Activated CD4-positive, alpha-beta T cell treated with anti-CD3 and anti-CD28 coated beads for 36 hours (primary cell): ENCODE measurements around the gene OR10D3. TPM values are rescaled to one million over a fixed set of nuclear protein-coding genes. Genes with fewer than 3 reads are reported as not detected.
A peak's percentile ranks its signal among the peaks of the same experiment; 100 is the strongest.

ENCODE experiments used
- ATAC-seq: fragments of 200-7000 bp; cut with Tn5 transposase; one replicate; pipeline ENCODE4 v1.10.0; 2021; ENCODE audit warnings: mild to moderate bottlenecking, moderate library complexity
- CTCF ChIA-PET: fragments of 350-600 bp; sonication (Branson Sonifier 250); formaldehyde crosslinking; loops from one replicate; lab custom pipeline; 2021; ENCODE audit warnings: antibody characterized with exemption; lab: Charles Lee
- POLR2A ChIA-PET: fragments of 350-600 bp; sonication (Branson Sonifier 250); formaldehyde crosslinking; loops from one replicate; lab custom pipeline; 2021; ENCODE audit warnings: antibody characterized with exemption, inconsistent platforms; lab: Charles Lee
- DNase-seq: peaks from one replicate; pipeline ENCODE4 v3.0.0-alpha.2; 2020
- H3K27ac Mint-ChIP-seq: one replicate; pipeline ENCODE4 v1.8.0; 2021; ENCODE audit warnings: mixed read lengths
- H3K27me3 Mint-ChIP-seq: one replicate; pipeline ENCODE4 v1.8.0; 2021; ENCODE audit warnings: mixed read lengths
- H3K36me3 Mint-ChIP-seq: one replicate; pipeline ENCODE4 v1.8.0; 2021; ENCODE audit warnings: low read depth, mixed read lengths
- H3K4me1 Mint-ChIP-seq: one replicate; pipeline ENCODE4 v1.8.0; 2021; ENCODE audit warnings: mixed read lengths
- H3K4me3 Mint-ChIP-seq: one replicate; pipeline ENCODE4 v1.8.0; 2021; ENCODE audit warnings: mild to moderate bottlenecking, moderate library complexity, mixed read lengths
- H3K9me3 Mint-ChIP-seq: one replicate; pipeline ENCODE4 v1.8.0; 2021; ENCODE audit warnings: low read depth, mixed read lengths
- intact Hi-C, 2 experiments: fragments of 100-400 bp; cut with DNase I in 1 of 2; cut with micrococcal nuclease in 1 of 2; formaldehyde crosslinking; loops; one replicate each; pipeline versions ENCODE4 v1.14.2 to v1.15.1; 2022 to 2024; cut with DNase I, micrococcal nuclease
- total RNA-seq, 2 experiments: library from RNA; stranded (reverse); gene quantifications; one replicate each; pipeline ENCODE4 v1.2.3, GENCODE V29; 2021

The OR10D3 gene
- total RNA-seq, 2 experiments from 2014 or later = not detected

GRCh38 chr11:124172101-124172500 is 11.0 kb upstream of the OR10D3 start:
- ATAC-seq = no peak
- no peak for DNase-seq
- intact Hi-C loops = no loop called here
- Mint-ChIP-seq H3K27ac (no peak overlapping the region), H3K36me3 (no peaks in the 10 kb centered on the region), H3K9me3 (no peaks in the 10 kb centered on the region), H3K27me3 (peaks cover 6% of the 10 kb centered on the region), H3K4me1 (no peaks in the 10 kb centered on the region), H3K4me3 (no peak overlapping the region)
- ChIA-PET CTCF (interaction anchor here (0.6 to 1.3 kb wide), 2 partner anchors 16 to 100 kb away, joined by 3 to 4 read pairs; no protein-coding TSS in a partner anchor), POLR2A (no interaction called here)

GRCh38 chr11:124172599-124172998 is 10.5 kb upstream of the OR10D3 start:
- Mint-ChIP-seq H3K4me3 (no peak overlapping the region), H3K4me1 (no peaks in the 10 kb centered on the region), H3K9me3 (no peaks in the 10 kb centered on the region), H3K27me3 (peaks cover 1% of the 10 kb centered on the region), H3K27ac (no peak overlapping the region), H3K36me3 (no peaks in the 10 kb centered on the region)
- DNase-seq (no peak), ATAC-seq (no peak)
- CTCF ChIA-PET = interaction anchor here (0.7 kb wide), 1 partner anchor 31 kb away, joined by 3 read pairs; no protein-coding TSS in a partner anchor
- intact Hi-C loops = no loop called here
- POLR2A ChIA-PET = no interaction called here

GRCh38 chr11:124174001-124174583 is 9.1 kb upstream of the OR10D3 start:
- no peaks in the 10 kb centered on the region for H3K9me3 Mint-ChIP-seq
- H3K27ac Mint-ChIP-seq = no peak overlapping the region
- ChIA-PET CTCF (interaction anchor here (0.6 kb wide), 1 partner anchor 161 kb away, joined by 3 read pairs; no protein-coding TSS in a partner anchor), POLR2A (no interaction called here)
- peak; percentile 30 for ATAC-seq
- H3K36me3 Mint-ChIP-seq = no peaks in the 10 kb centered on the region
- no peaks in the 10 kb centered on the region for H3K4me1 Mint-ChIP-seq
- DNase-seq = no peak
- no peak overlapping the region for H3K4me3 Mint-ChIP-seq
- intact Hi-C loops = no loop called here
- H3K27me3 Mint-ChIP-seq = no peaks in the 10 kb centered on the region

GRCh38 chr11:124176925-124177715 is 6.0 kb upstream of the OR10D3 start:
- H3K36me3 Mint-ChIP-seq = no peaks in the 10 kb centered on the region

GRCh38 chr11:124179310-124179709 is 3.8 kb upstream of the OR10D3 start:
- no peak overlapping the region for H3K4me3 Mint-ChIP-seq
- intact Hi-C loops = no loop called here
- DNase-seq (no peak), ATAC-seq (no peak)
- peaks cover 12% of the 10 kb centered on the region for H3K27me3 Mint-ChIP-seq
- H3K9me3 Mint-ChIP-seq = no peaks in the 10 kb centered on the region
- no peaks in the 10 kb centered on the region for H3K36me3 Mint-ChIP-seq
- CTCF ChIA-PET = no interaction called here
- no peaks in the 10 kb centered on the region for H3K4me1 Mint-ChIP-seq
- H3K27ac Mint-ChIP-seq = no peak overlapping the region
- POLR2A ChIA-PET = no interaction called here

More at GRCh38 chr11:124176925-124177715, 6.0 kb upstream of the OR10D3 start:
- ChIA-PET POLR2A (no interaction called here), CTCF (interaction anchor here (1.0 kb wide), 1 partner anchor 108 kb away, joined by 3 read pairs; no protein-coding TSS in a partner anchor)
- no peak for DNase-seq
- intact Hi-C loops = no loop called here
- Mint-ChIP-seq H3K27me3 (peaks cover 4% of the 10 kb centered on the region), H3K27ac (no peak overlapping the region), H3K4me1 (no peaks in the 10 kb centered on the region), H3K9me3 (no peaks in the 10 kb centered on the region), H3K4me3 (no peak overlapping the region)
- no peak for ATAC-seq

DNA sequence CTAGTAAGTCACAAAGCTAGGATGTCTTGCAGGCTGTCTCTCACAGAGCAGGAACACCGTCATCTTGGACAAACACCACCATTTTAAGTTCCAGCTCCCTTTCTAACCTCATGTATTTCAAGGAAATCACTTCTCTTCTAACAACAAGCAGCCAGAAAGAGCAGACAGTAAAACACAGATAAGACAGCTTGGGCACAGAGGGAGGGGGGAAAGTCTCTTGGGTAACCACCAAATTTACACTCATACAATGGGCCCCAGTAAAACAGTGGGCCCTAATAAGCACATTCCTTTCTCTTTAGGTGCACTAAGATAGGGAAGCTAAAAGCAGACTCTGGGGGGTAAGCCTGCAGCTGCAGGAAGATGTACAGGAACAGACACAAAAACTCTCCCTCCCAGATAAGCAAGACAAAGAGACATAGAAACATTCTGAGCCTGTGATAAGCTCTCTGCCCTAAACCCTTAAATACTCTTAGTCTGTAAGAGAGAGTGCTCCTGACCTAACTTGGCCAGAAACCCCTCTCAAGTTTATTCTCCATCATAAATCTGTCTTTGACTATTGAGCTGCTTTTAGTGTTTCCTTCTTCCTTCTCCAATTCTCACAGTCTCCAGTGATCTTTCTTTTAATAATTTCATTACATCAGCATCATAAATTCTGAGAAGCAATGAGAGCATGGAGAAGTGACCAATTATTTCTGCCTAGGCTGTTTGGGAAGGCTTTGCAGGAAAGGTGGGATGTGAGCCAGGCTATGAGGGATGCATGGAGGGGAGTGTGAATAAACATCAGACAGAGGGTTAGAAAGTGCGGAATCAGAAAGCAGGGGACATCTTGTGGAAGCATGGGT is 7.4 kb downstream of the OR10D3 start:
- H3K36me3 Mint-ChIP-seq = no peaks in the 10 kb centered on the region
- H3K27me3 Mint-ChIP-seq = peaks cover 23% of the 10 kb centered on the region
- H3K27ac Mint-ChIP-seq = no peak overlapping the region
- no peaks in the 10 kb centered on the region for H3K4me1 Mint-ChIP-seq
- no peak for ATAC-seq
- no peak for DNase-seq
- intact Hi-C loops = no loop called here
- H3K4me3 Mint-ChIP-seq = no peak overlapping the region
- POLR2A ChIA-PET = no interaction called here
- CTCF ChIA-PET = interaction anchor here (7.7 kb wide), 1 partner anchor 120 kb away, joined by 91 read pairs; no protein-coding TSS in a partner anchor
- H3K9me3 Mint-ChIP-seq = no peaks in the 10 kb centered on the region

GRCh38 chr11:124193221-124194010 is 10.3 kb downstream of the OR10D3 start:
- H3K36me3 Mint-ChIP-seq = no peaks in the 10 kb centered on the region
- H3K9me3 Mint-ChIP-seq = no peaks in the 10 kb centered on the region
- POLR2A ChIA-PET = no interaction called here
- H3K4me3 Mint-ChIP-seq = no peak overlapping the region
- peaks cover 14% of the 10 kb centered on the region for H3K27me3 Mint-ChIP-seq
- no peaks in the 10 kb centered on the region for H3K4me1 Mint-ChIP-seq
- DNase-seq (no peak), ATAC-seq (no peak)
- no peak overlapping the region for H3K27ac Mint-ChIP-seq
- CTCF ChIA-PET = interaction anchor here (0.8 to 7.7 kb wide), 12 partner anchors 10 to 133 kb away, joined by 3 to 91 read pairs (median 3); no protein-coding TSS in a partner anchor
- intact Hi-C loops = loop anchor here in 1 of 2 experiments (2.0 kb wide), 1 partner anchor 85 kb away; no protein-coding TSS in a partner anchor

GRCh38 chr11:124194293-124195188 is 11.4 kb downstream of the OR10D3 start:
- Mint-ChIP-seq H3K27ac (no peak overlapping the region), H3K9me3 (no peaks in the 10 kb centered on the region), H3K4me3 (no peak overlapping the region), H3K4me1 (no peaks in the 10 kb centered on the region), H3K36me3 (no peaks in the 10 kb centered on the region), H3K27me3 (peaks cover 15% of the 10 kb centered on the region)
- intact Hi-C loops = loop anchor here (1.0 to 2.0 kb wide), 3 partner anchors 86 to 123 kb away; no protein-coding TSS in a partner anchor
- CTCF ChIA-PET = interaction anchor here (0.5 to 7.7 kb wide), 18 partner anchors 9 to 467 kb away, joined by 3 to 91 read pairs (median 3); no protein-coding TSS in a partner anchor
- DNase-seq (no peak), ATAC-seq (no peak)
- POLR2A ChIA-PET = no interaction called here

DNA sequence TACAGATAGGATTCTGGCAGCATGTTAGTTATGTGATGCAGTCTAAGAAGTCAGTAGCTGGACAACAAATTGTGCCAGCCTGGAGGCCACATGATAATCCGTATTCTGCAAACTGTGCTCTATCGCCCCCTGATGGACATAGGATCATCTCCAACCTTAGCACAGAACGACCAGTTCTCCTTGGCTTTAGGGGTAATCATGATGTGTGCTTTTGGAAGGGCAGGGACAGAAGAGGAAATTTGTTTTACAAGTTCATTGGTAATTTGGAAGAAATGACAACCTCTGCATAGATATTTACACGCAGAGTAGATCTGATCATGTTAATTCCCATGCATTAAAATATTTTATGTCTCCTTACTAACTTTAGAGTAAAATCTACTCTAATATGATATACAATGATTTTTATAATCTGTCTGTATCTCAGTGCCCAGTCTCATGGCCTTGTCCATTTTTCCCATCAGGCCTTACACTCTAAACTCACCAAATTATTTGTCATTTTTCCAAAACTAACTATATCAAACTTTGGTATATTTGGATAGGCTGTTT is 12.1 kb downstream of the OR10D3 start:
- Mint-ChIP-seq H3K36me3 (no peaks in the 10 kb centered on the region), H3K27ac (no peak overlapping the region), H3K4me3 (no peak overlapping the region), H3K4me1 (no peaks in the 10 kb centered on the region), H3K27me3 (peaks cover 17% of the 10 kb centered on the region), H3K9me3 (no peaks in the 10 kb centered on the region)
- DNase-seq (peak; percentile 71), ATAC-seq (peak; percentile 90)
- intact Hi-C loops = loop anchor here (1.0 to 2.0 kb wide), 3 partner anchors 86 to 124 kb away; no protein-coding TSS in a partner anchor
- CTCF ChIA-PET = interaction anchor here (0.5 to 7.7 kb wide), 8 partner anchors 9 to 164 kb away, joined by 3 to 91 read pairs (median 4); no protein-coding TSS in a partner anchor
- POLR2A ChIA-PET = no interaction called here
